BLaER1 (cell line): ENCODE results near the gene PXDN.
"Not testable (repeated sequence)": the region's sequence is repeated elsewhere in the genome, so short reads cannot be mapped to it uniquely, and the experiment has no call there.

Experiments used
- H3K27ac ChIP-seq: shearing (Covaris generic); formaldehyde crosslinking; 2 replicates; pipeline ENCODE4 v1.8.1; 2022
- H3K27me3 ChIP-seq: shearing (Covaris generic); formaldehyde crosslinking; 2 replicates; pipeline ENCODE4 v1.8.1; 2022
- H3K36me3 ChIP-seq: shearing (Covaris generic); formaldehyde crosslinking; 2 replicates; pipeline ENCODE4 v1.8.1; 2022
- H3K4me1 ChIP-seq: shearing (Covaris generic); formaldehyde crosslinking; 2 replicates; pipeline ENCODE4 v1.8.1; 2022
- H3K4me2 ChIP-seq: shearing (Covaris generic); formaldehyde crosslinking; 2 replicates; pipeline ENCODE4 v1.8.1; 2022
- H3K4me3 ChIP-seq: shearing (Covaris generic); formaldehyde crosslinking; 2 replicates; pipeline ENCODE4 v1.8.1; 2022
- H3K9ac ChIP-seq: shearing (Covaris generic); formaldehyde crosslinking; 2 replicates; pipeline ENCODE4 v1.8.1; 2022
- H3K9me3 ChIP-seq: shearing (Covaris generic); formaldehyde crosslinking; 2 replicates; pipeline ENCODE4 v1.8.1; 2022
- H4K20me1 ChIP-seq: shearing (Covaris generic); formaldehyde crosslinking; 2 replicates; pipeline ENCODE4 v1.8.1; 2022
- Cebpa-rat ChIP-seq: shearing (Covaris generic); IDR thresholded peaks from 2 replicates; pipeline ENCODE4 v1.8.1; 2022

Gene PXDN

DNA sequence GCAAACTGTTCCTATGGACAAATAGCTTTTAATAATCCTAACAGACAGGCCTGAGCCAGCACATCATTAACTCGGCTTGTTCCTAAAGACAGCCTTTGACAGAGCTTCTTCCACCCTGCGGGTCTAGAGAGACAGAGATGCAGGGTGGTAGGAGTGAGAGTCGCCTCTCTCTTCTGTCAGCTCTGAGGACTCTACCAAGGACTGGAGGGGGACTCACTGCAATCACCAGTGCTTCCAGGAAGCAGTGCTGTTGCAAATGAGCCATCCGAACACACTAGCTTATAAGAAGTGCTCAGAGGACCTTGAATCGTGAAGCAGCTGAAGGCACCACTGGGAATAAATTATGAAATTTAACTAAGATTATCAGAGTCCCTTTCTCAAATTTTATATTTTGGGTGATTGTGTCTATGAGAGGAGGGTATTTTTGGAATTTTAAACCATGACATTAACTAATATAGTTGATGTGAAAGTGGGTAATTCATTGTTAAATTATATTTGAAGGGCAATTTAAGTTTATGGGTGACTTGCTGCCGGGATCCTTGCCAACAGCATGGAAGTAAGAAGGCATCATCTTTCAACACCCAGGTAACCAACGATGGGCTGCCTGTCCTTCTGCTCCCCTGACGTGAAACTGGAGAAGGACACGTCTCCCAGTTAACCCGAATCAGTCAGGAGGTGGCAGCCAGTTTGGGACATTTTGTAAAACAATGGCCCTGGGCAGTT is 43.6 kb upstream of the PXDN start:
- Histone ChIP-seq H4K20me1 (no peaks in the 10 kb centered on the region), H3K4me1 (peaks cover 82% of the 10 kb centered on the region), H3K4me3 (peak overlapping the region; percentile 37; the same call in 1 of the 2 replicates), H3K9me3 (no peaks in the 10 kb centered on the region), H3K9ac (peak overlapping the region; percentile 75), H3K36me3 (no peaks in the 10 kb centered on the region), H3K4me2 (peak overlapping the region; percentile 96), H3K27me3 (no peaks in the 10 kb centered on the region), H3K27ac (peak overlapping the region; percentile 98)
- no peak for TF ChIP-seq Cebpa-rat

DNA sequence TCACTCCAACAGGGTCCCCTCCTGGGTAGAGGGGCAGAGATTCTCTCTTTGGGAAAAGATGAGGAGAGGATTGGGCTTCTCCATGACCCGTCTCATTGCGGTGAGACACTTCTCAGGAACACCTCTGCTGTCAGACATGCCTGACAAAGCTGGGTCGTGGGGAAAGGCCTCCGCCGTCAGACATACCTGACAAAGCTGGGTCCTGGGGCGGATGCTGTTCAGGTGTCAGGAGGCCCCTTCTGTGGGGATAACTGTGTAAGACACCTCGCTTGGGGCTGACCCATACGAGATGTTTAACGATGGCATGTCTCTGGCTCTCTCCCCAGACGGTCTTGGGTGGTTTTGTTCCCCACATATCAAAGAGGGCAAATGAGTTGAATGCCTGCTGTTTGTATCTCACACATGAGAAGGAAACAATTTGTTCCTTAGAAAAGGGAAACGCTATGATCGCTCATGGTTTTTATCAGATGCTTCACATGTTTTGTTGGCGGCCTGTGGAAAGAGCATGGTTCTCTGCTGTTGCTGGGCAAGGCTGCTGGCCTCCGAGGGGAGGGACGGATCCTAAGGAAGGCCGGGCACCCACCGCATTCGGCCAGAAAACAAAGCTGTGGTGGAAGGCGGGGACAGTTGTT is 40.8 kb upstream of the PXDN start:
- no peak for TF ChIP-seq Cebpa-rat
- Histone ChIP-seq H3K4me1 (peaks cover 99% of the 10 kb centered on the region), H3K27me3 (no peaks in the 10 kb centered on the region), H3K36me3 (no peaks in the 10 kb centered on the region), H3K4me3 (peak overlapping the region; percentile 44; the same call in 1 of the 2 replicates), H3K9ac (peak overlapping the region; percentile 76), H4K20me1 (no peaks in the 10 kb centered on the region), H3K4me2 (peak overlapping the region; percentile 88), H3K27ac (peak overlapping the region; percentile 79), H3K9me3 (no peaks in the 10 kb centered on the region)

DNA sequence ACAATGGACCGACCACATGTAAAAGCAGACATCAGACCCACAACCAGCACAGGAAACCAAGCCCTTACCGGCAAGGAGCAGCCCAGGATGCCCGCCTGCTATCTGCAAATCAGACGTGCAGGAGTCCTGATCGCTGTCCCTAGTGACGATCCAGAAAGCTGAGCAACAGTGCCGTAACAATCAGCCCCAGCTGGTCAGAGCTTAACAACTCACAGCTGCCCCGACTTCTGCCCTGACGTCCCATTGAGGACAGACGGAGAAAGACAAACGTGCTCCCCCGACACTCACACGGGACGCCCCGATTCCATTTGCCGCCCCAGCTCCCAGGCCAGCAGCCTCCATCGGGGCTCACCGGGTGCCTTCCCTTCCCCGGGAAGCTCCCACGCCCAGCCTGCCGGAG is 39.8 kb upstream of the PXDN start:
- Histone ChIP-seq H3K36me3 (no peaks in the 10 kb centered on the region), H3K27me3 (no peaks in the 10 kb centered on the region), H3K9me3 (no peaks in the 10 kb centered on the region), H3K9ac (peak overlapping the region; percentile 76), H3K27ac (peak overlapping the region; percentile 79), H3K4me2 (peak overlapping the region; percentile 88), H3K4me3 (peak overlapping the region; percentile 44), H3K4me1 (peaks cover 99% of the 10 kb centered on the region), H4K20me1 (no peaks in the 10 kb centered on the region)
- TF ChIP-seq Cebpa-rat, result no peak

DNA sequence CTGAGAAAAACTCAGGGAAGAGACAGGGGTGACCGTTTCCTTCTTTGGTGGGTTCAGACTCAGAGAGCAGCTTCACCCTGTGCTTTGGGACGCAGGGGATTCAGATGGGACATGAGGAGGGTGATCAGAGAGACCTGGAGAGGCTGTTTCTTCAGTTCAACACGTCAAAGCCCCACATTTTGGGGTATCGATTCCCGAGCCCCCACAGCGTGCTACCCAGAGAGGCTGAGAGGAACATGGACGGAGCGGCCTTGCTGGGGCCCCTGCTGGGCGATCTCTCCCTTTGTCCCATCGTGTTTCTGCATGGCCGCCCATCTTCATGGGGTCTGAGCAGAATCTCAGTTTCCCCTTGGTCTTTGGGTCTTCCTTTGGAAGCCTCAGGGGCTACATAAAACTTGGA is 38.2 kb upstream of the PXDN start:
- H3K4me3 ChIP-seq, result no peak overlapping the region
- H3K9me3 ChIP-seq, result no peaks in the 10 kb centered on the region
- H3K4me1 ChIP-seq, result peaks cover 99% of the 10 kb centered on the region
- H3K36me3 ChIP-seq, result no peaks in the 10 kb centered on the region
- peak overlapping the region; percentile 79 for H3K27ac ChIP-seq
- peak overlapping the region; percentile 88 for H3K4me2 ChIP-seq
- H3K27me3 ChIP-seq, result no peaks in the 10 kb centered on the region
- peak overlapping the region; percentile 65 for H3K9ac ChIP-seq
- no peak for TF ChIP-seq Cebpa-rat
- no peaks in the 10 kb centered on the region for H4K20me1 ChIP-seq

- Histone ChIP-seq H3K4me1 (peaks cover 94% of the 10 kb centered on the region), H3K4me2 (peak overlapping the region; percentile 88), H3K27me3 (no peaks in the 10 kb centered on the region), H4K20me1 (no peaks in the 10 kb centered on the region), H3K4me3 (peak overlapping the region; percentile 44), H3K9ac (peak overlapping the region; percentile 65; the same call in 1 of the 2 replicates), H3K9me3 (no peaks in the 10 kb centered on the region), H3K36me3 (no peaks in the 10 kb centered on the region), H3K27ac (peak overlapping the region; percentile 79)
- no peak for TF ChIP-seq Cebpa-rat
Measured at GRCh38 chr2:1781291-1782080, 37.2 kb upstream of the PXDN start.

DNA sequence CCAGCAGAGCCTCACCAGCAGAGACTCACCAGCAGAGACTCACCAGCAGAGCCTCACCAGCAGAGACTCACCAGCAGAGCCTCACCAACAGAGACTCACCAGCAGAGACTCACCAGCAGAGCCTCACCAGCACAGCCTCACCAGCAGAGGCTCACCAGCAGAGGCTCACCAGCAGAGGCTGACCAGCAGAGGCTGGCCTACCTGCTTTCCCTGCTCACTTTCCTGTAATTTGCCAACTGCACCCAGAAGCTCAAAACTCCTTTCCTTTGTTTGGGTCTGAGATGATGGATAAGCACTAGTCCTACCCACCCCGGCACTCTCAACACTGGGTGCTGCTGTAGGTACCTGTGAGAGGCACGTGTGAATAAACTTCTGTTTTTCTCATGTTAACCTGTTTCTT is 36.4 kb upstream of the PXDN start:
- no peak for TF ChIP-seq Cebpa-rat
- H3K4me1 ChIP-seq, result peaks cover 87% of the 10 kb centered on the region
- no peaks in the 10 kb centered on the region for H3K36me3 ChIP-seq
- peak overlapping the region; percentile 79 for H3K27ac ChIP-seq
- H3K4me2 ChIP-seq, result peak overlapping the region; percentile 88
- no peaks in the 10 kb centered on the region for H4K20me1 ChIP-seq
- H3K4me3 ChIP-seq, result peak overlapping the region; percentile 44
- H3K9me3 ChIP-seq, result no peaks in the 10 kb centered on the region
- H3K27me3 ChIP-seq, result no peaks in the 10 kb centered on the region
- peak overlapping the region; percentile 60; the same call in 1 of the 2 replicates for H3K9ac ChIP-seq

- peaks cover 80% of the 10 kb centered on the region for H3K4me1 ChIP-seq
Measured at GRCh38 chr2:1780054-1780453, 35.7 kb upstream of the PXDN start.

GRCh38 chr2:1778566-1778965 is 34.3 kb upstream of the PXDN start:
- Histone ChIP-seq H3K4me3 (no peak overlapping the region), H3K27ac (peak overlapping the region; percentile 47), H4K20me1 (no peaks in the 10 kb centered on the region), H3K9me3 (no peaks in the 10 kb centered on the region), H3K9ac (peak overlapping the region; percentile 30; the same call in 1 of the 2 replicates), H3K4me2 (peak overlapping the region; percentile 69), H3K36me3 (no peaks in the 10 kb centered on the region), H3K27me3 (no peaks in the 10 kb centered on the region), H3K4me1 (peaks cover 65% of the 10 kb centered on the region)
- TF ChIP-seq Cebpa-rat, result no peak

More at GRCh38 chr2:1780054-1780453, 35.7 kb upstream of the PXDN start:
- H3K4me3 ChIP-seq, H3K9ac ChIP-seq, H3K27ac ChIP-seq, H3K36me3 ChIP-seq, H3K27me3 ChIP-seq, H4K20me1 ChIP-seq, H3K9me3 ChIP-seq: not testable (repeated sequence)
- H3K4me2 ChIP-seq, result peak overlapping the region; percentile 69

DNA sequence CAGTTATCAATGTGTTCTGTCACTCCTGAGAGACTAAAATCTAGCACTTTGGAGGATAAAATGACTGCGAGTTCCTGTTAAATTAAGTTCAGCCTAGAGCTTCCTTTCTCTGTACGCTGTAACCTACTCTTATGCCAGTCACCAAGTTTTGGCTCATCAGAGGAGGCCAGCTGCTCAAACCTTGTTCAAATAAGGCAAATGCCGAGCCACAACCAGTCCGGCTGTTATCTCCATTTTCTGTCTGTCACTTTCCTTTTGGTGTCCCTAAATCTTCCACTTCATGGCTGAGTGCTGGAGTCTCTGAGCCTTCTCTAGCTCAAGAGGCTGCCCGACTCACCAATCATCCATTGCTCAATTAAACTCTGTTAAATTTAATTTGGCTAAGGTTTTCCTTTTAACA is 33.5 kb upstream of the PXDN start:
- Histone ChIP-seq H3K27ac (peak overlapping the region; percentile 47), H3K4me1 (peaks cover 57% of the 10 kb centered on the region), H3K9ac (peak overlapping the region; percentile 30; the same call in 1 of the 2 replicates), H3K4me2 (peak overlapping the region; percentile 69), H3K4me3 (no peak overlapping the region), H3K27me3 (no peaks in the 10 kb centered on the region), H3K36me3 (no peaks in the 10 kb centered on the region), H3K9me3 (no peaks in the 10 kb centered on the region), H4K20me1 (no peaks in the 10 kb centered on the region)
- TF ChIP-seq Cebpa-rat, result no peak

DNA sequence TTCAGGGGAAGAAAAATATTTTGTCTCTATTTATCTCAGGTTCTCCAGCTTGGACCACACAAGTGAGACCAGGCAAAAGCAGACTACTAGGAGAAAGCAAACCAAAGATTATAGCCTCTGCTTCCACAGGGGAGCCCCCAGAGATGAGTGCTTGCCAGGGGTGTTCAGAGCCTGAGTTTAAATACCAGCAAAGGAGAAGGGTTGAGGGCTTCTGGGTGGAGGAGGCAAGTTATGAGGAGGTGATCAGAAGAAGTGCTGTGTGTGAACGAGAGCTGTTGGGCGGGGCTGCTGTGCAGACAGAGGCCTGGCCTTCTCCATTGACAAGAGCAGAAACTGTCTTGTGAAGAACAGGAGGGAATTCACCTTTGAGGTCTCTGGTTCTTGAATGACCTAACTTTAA is 32.8 kb upstream of the PXDN start:
- H3K27me3 ChIP-seq, result no peaks in the 10 kb centered on the region
- H3K27ac ChIP-seq, result 0 out of 2 replicates have a peak overlapping the region, but pooled peaks have one; percentile 47
- peak overlapping the region; percentile 69 for H3K4me2 ChIP-seq
- TF ChIP-seq Cebpa-rat, result no peak
- no peaks in the 10 kb centered on the region for H3K36me3 ChIP-seq
- peak overlapping the region; percentile 30; the same call in 1 of the 2 replicates for H3K9ac ChIP-seq
- H4K20me1 ChIP-seq, result no peaks in the 10 kb centered on the region
- H3K4me1 ChIP-seq, result peaks cover 51% of the 10 kb centered on the region
- no peak overlapping the region for H3K4me3 ChIP-seq
- no peaks in the 10 kb centered on the region for H3K9me3 ChIP-seq
